HepG2 (cell line): ENCODE results near the gene CUTC. TPM values are rescaled to one million over a fixed set of nuclear protein-coding genes. Genes with fewer than 3 reads are reported as not detected.
A peak's percentile ranks its signal among the peaks of the same experiment; 100 is the strongest.

Source experiments
- ARID2 ChIP-seq: sonication (generic); formaldehyde crosslinking; IDR thresholded peaks from 2 replicates; pipeline ENCODE4 v1.8.1; 2022; ENCODE audit warnings: mild to moderate bottlenecking, missing genetic modification reagents, borderline replicate concordance
- BHLHE40 ChIP-seq: IDR thresholded peaks from 2 replicates; pipeline ENCODE4 v1.6.1; 2011; ENCODE audit warnings: low read length, improper control_type of control experiment
- FOXP1 ChIP-seq, 2 experiments: fragments of 450-650 bp in 1 of 2; IDR thresholded peaks; 2 replicates each; pipeline ENCODE4 v1.6.1; 2017 to 2018; ENCODE audit warnings: antibody characterized with exemption in 1 of 2
- HNRNPK ChIP-seq: fragments of 200-400 bp; formaldehyde crosslinking; IDR thresholded peaks from 2 replicates; pipeline ENCODE4 v1.6.1; 2018; ENCODE audit warnings: low read length, low read depth, moderate library complexity, mild to moderate bottlenecking; ENCODE audit not compliant: poor library complexity, severe bottlenecking
- ISX ChIP-seq: sonication (generic); formaldehyde crosslinking; conservative IDR thresholded peaks from 2 replicates; pipeline ENCODE4 v1.5.0; 2020; ENCODE audit warnings: missing genetic modification reagents
- KDM3A ChIP-seq: IDR thresholded peaks from 2 replicates; pipeline ENCODE4 v1.6.1; 2018; ENCODE audit warnings: low read depth, missing compliant biosample characterization
- MIER2 ChIP-seq: IDR thresholded peaks from 2 replicates; pipeline ENCODE4 v1.6.1; 2016; ENCODE audit warnings: missing biosample characterization, missing genetic modification reagents
- NPAS2 ChIP-seq: sonication (generic); formaldehyde crosslinking; IDR thresholded peaks from 2 replicates; pipeline ENCODE4 v1.8.0; 2022; ENCODE audit warnings: mild to moderate bottlenecking, missing genetic modification reagents, borderline replicate concordance
- NR2F1 ChIP-seq, 2 experiments: fragments of 450-650 bp in 1 of 2; formaldehyde crosslinking in 1 of 2; IDR thresholded peaks; 2 replicates each; pipeline versions ENCODE4 v1.5.0 to v1.6.1; 2016 to 2020; ENCODE audit warnings: mild to moderate bottlenecking in 1 of 2, missing compliant biosample characterization in 1 of 2, missing genetic modification reagents in 1 of 2, moderate library complexity in 1 of 2
- ONECUT2 ChIP-seq: sonication (generic); formaldehyde crosslinking; IDR thresholded peaks from 2 replicates; pipeline ENCODE4 v1.4.0; 2020; ENCODE audit warnings: missing genetic modification reagents
- SALL1 ChIP-seq: sonication (generic); formaldehyde crosslinking; IDR thresholded peaks from 2 replicates; pipeline ENCODE4 v1.8.0; 2022; ENCODE audit warnings: mild to moderate bottlenecking, missing genetic modification reagents
- SIX4 ChIP-seq: sonication (generic); formaldehyde crosslinking; IDR thresholded peaks from 2 replicates; pipeline ENCODE4 v1.4.0; 2020; ENCODE audit warnings: missing genetic modification reagents
- SP4 ChIP-seq: sonication (generic); formaldehyde crosslinking; IDR thresholded peaks from 2 replicates; pipeline ENCODE4 v1.8.1; 2023; ENCODE audit warnings: mild to moderate bottlenecking, missing genetic modification reagents
- SPEN ChIP-seq: sonication (generic); formaldehyde crosslinking; IDR thresholded peaks from 2 replicates; pipeline ENCODE4 v1.5.1; 2020; ENCODE audit warnings: low read depth, mild to moderate bottlenecking, missing genetic modification reagents
- SRF ChIP-seq: IDR thresholded peaks from 2 replicates; pipeline ENCODE4 v1.6.1; 2011; ENCODE audit warnings: mild to moderate bottlenecking, low read depth, low read length, moderate library complexity
- ZFP36 ChIP-seq: fragments of 150-350 bp; IDR thresholded peaks from 2 replicates; pipeline ENCODE4 v1.6.1; 2018; ENCODE audit warnings: borderline replicate concordance, low read length, low read depth; ENCODE audit not compliant: partially characterized antibody
- ZNF253 ChIP-seq: sonication (generic); formaldehyde crosslinking; IDR thresholded peaks from 2 replicates; pipeline ENCODE4 v1.8.0; 2022; ENCODE audit warnings: mild to moderate bottlenecking, missing genetic modification reagents, borderline replicate concordance
- ZNF496 ChIP-seq: sonication (generic); formaldehyde crosslinking; IDR thresholded peaks from 2 replicates; pipeline ENCODE4 v1.8.1; 2023; ENCODE audit warnings: mild to moderate bottlenecking, moderate library complexity, missing genetic modification reagents; ENCODE audit not compliant: insufficient replicate concordance
- ZNF530 ChIP-seq: sonication (generic); formaldehyde crosslinking; IDR thresholded peaks from 2 replicates; pipeline ENCODE4 v1.5.0; 2020; ENCODE audit warnings: low read depth, mild to moderate bottlenecking, missing genetic modification reagents
- ZNF543 ChIP-seq: sonication (generic); formaldehyde crosslinking; IDR thresholded peaks from 2 replicates; pipeline ENCODE4 v1.4.0; 2020; ENCODE audit warnings: mild to moderate bottlenecking, missing genetic modification reagents
- ZNF768 ChIP-seq: sonication (generic); formaldehyde crosslinking; IDR thresholded peaks from 2 replicates; pipeline ENCODE4 v1.4.0; 2020; ENCODE audit warnings: missing genetic modification reagents
- ZNF816 ChIP-seq: sonication (generic); formaldehyde crosslinking; IDR thresholded peaks from 2 replicates; pipeline ENCODE4 v1.8.0; 2022; ENCODE audit warnings: missing genetic modification reagents, mild to moderate bottlenecking, borderline replicate concordance
- ZSCAN20 ChIP-seq: sonication (generic); formaldehyde crosslinking; IDR thresholded peaks from 2 replicates; pipeline ENCODE4 v1.4.0; 2020; ENCODE audit warnings: missing genetic modification reagents, mild to moderate bottlenecking, borderline replicate concordance
- polyA plus RNA-seq, 8 experiments: library from polyadenylated mRNA; depleted of rRNA in 3 of 8; stranded (reverse) in 7 of 8; unstranded in 1 of 8; fragments of >200 nt; fragmentation: Illumina TruSeq in 4 of 8; extraction: Trizol in 4 of 8; gene quantifications; 2 replicates each; pipeline versions ENCODE4 v1.2.1 to v1.2.3, GENCODE V29; 2011 to 2016; ENCODE audit warnings: low read depth in 4 of 8, missing spikeins in 1 of 8, mixed read lengths in 1 of 8; ENCODE audit not compliant: insufficient read depth in 1 of 8
- total RNA-seq, 5 experiments: library from RNA; depleted of rRNA; stranded (reverse); fragments of >200 nt; fragmentation: Illumina TruSeq; extraction: Trizol; gene quantifications; 2 replicates each; pipeline ENCODE4 v1.2.3, GENCODE V29; 2016; ENCODE audit warnings: low read depth in 1 of 5
- TF ChIP-seq, protein P1 (sequence below): sonication (generic); formaldehyde crosslinking; IDR thresholded peaks from 2 replicates; pipeline ENCODE4 v1.8.0; 2022; ENCODE audit warnings: missing genetic modification reagents, mild to moderate bottlenecking, borderline replicate concordance
- TF ChIP-seq, protein P2 (sequence below): sonication (generic); formaldehyde crosslinking; IDR thresholded peaks from 2 replicates; pipeline ENCODE4 v1.4.0; 2020; ENCODE audit warnings: missing genetic modification reagents

Gene CUTC
- total and polyA plus RNA-seq, 2 of the 13 experiments (the other 11 are each of a cell fraction or from before 2014, with no cell fraction given) = 22.3 to 25.8 TPM

DNA sequence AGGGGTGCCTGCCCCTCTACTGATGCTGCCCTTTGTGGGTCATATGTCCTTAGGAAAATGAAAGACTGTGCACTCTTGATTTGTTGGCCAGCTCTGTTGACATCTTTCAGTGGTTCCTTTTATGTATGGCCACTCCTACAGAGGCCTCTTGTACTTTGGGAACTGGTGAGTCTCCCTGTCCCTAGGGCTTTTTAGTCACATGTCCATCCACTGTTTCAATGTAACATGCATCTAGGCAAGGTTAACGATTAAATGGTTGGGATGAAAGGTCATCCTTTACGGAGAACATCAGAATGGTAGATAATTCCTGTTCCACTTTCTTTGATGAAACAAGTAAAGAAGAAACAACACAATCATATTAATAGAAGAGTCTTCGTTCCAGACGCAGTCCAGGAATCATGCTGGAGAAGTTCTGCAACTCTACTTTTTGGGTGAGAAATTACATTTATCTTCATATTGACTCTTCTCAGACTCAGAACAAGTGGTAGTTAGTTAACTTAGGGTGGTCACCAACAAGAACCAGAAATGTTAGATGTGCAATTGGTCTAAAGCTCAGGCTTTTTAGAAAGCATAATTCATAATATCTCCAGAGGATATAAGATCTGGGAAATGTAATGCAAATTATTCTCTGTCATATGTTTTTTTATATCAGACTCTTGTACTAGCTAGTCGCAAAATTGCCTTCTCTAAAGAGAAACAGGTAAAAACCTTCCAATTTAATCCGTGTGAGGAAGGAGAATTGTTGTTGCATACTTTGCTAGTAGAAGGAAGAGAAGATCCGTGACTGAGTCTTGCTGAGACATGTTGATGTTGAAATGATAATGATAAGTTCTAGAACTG is 50.6 kb downstream of the CUTC start, which contains the start of gene ABCC2 (continued):
- TF ChIP-seq ISX = no peak
- TF ChIP-seq ARID2 (CRISPR knock-in tag) = no peak
- peak in 1 of 2 experiments; percentile 49; a peak in 2 of 4 replicates for TF ChIP-seq NR2F1 (CRISPR knock-in tag; IDR thresholded peaks at IDR 0.05)
- TF ChIP-seq SP4 (CRISPR knock-in tag) = no peak
- TF ChIP-seq ZNF768 (CRISPR knock-in tag) = no peak
- TF ChIP-seq ONECUT2 (CRISPR knock-in tag) = no peak
- TF ChIP-seq ZNF816 (CRISPR knock-in tag) = no peak
- TF ChIP-seq ZNF496 (CRISPR knock-in tag) = no peak
- no peak for TF ChIP-seq BHLHE40
- TF ChIP-seq NPAS2 = no peak
- TF ChIP-seq SPEN = no peak
- TF ChIP-seq ZFP36 = no peak
- 0 out of 2 replicates have a peak, but pooled peaks have one; percentile 54 for TF ChIP-seq SIX4 (CRISPR knock-in tag)
- TF ChIP-seq MIER2 = peak; percentile 63; the same call in 1 of the 2 replicates
- TF ChIP-seq KDM3A (CRISPR knock-in tag) = 0 out of 2 replicates have a peak, but pooled peaks have one; percentile 23
- no peak for TF ChIP-seq ZNF543
- no peak for TF ChIP-seq ZNF253 (CRISPR knock-in tag)
- no peak for TF ChIP-seq HNRNPK
- TF ChIP-seq, protein P1, sequence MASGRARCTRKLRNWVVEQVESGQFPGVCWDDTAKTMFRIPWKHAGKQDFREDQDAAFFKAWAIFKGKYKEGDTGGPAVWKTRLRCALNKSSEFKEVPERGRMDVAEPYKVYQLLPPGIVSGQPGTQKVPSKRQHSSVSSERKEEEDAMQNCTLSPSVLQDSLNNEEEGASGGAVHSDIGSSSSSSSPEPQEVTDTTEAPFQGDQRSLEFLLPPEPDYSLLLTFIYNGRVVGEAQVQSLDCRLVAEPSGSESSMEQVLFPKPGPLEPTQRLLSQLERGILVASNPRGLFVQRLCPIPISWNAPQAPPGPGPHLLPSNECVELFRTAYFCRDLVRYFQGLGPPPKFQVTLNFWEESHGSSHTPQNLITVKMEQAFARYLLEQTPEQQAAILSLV (CRISPR knock-in tag) = no peak
- 0 out of 2 replicates have a peak, but pooled peaks have one; percentile 9 for TF ChIP-seq SRF
- TF ChIP-seq, protein P2, sequence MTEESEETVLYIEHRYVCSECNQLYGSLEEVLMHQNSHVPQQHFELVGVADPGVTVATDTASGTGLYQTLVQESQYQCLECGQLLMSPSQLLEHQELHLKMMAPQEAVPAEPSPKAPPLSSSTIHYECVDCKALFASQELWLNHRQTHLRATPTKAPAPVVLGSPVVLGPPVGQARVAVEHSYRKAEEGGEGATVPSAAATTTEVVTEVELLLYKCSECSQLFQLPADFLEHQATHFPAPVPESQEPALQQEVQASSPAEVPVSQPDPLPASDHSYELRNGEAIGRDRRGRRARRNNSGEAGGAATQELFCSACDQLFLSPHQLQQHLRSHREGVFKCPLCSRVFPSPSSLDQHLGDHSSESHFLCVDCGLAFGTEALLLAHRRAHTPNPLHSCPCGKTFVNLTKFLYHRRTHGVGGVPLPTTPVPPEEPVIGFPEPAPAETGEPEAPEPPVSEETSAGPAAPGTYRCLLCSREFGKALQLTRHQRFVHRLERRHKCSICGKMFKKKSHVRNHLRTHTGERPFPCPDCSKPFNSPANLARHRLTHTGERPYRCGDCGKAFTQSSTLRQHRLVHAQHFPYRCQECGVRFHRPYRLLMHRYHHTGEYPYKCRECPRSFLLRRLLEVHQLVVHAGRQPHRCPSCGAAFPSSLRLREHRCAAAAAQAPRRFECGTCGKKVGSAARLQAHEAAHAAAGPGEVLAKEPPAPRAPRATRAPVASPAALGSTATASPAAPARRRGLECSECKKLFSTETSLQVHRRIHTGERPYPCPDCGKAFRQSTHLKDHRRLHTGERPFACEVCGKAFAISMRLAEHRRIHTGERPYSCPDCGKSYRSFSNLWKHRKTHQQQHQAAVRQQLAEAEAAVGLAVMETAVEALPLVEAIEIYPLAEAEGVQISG (CRISPR knock-in tag) = no peak; the same call in 1 of the 2 replicates
- no peak for TF ChIP-seq ZNF530
- peak; percentile 72; the same call in 1 of the 2 replicates for TF ChIP-seq SALL1 (CRISPR knock-in tag)
- TF ChIP-seq ZSCAN20 = no peak
- no peak for TF ChIP-seq FOXP1 (IDR thresholded peaks at IDR 0.05)
- TF ChIP-seq FOXP1 (CRISPR knock-in tag; IDR thresholded peaks at IDR 0.05) = peak; percentile 68; the same call in 1 of the 2 replicates
